Esophagus squamous epithelium (tissue), 4 donors: ENCODE measurements around the gene GRK5.

ENCODE experiments used
- POLR2A ChIP-seq, 4 donors: fragments of 450-650 bp; IDR thresholded peaks; one replicate each; pipeline ENCODE4 v1.6.1; 2017; ENCODE audit warnings: antibody characterized with exemption in 4 of 4, mild to moderate bottlenecking in 4 of 4, moderate library complexity in 3 of 4
- TF ChIP-seq, protein P1 (sequence below), 6 experiments: fragments of 450-650 bp in 4 of 6; fragments of 200-600 bp in 2 of 6; sonication (generic) in 2 of 6; IDR thresholded peaks; one replicate each; pipeline ENCODE4 v1.5.1; 2016 to 2019; ENCODE audit warnings: antibody characterized with exemption in 6 of 6, mild to moderate bottlenecking in 4 of 6, moderate library complexity in 4 of 6

DNA sequence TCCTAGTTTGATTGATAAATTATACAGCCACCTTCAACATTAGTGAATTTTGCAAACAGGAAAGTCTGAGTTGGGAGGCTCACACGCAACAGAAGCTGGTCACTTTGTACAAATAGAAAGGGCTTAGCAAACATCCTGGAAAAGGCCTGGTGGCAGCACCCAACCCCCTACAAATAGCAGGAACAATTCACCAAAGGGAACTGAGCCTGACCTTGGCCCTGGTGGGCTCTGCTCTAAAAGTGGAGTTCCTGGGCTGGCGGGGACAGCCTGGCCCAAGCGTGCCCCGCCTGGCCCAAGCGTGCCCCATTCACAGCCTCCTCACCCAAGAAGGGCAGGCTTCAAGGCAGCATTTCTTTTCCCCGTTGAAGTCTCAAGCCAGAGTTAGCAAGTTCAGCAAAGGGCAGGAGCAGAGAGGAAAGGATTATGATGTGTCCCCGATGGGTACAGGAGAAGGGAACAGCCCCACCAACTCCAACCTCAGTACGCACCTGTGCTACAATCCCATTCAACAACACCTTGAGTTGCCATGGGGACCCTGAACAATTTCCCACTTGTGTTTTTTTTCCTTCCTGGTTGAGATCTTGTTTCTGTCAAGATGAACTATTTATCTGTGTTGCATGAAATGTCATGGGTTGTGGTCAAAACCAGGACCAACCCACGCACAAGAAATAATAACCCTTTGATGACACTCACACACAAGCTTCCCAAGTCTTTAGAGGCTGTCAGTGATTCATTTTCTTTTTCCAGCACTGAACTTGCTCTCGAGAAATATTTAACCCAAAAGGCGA, 291.7 kb downstream of the GRK5 start:
- TF ChIP-seq, protein P1, sequence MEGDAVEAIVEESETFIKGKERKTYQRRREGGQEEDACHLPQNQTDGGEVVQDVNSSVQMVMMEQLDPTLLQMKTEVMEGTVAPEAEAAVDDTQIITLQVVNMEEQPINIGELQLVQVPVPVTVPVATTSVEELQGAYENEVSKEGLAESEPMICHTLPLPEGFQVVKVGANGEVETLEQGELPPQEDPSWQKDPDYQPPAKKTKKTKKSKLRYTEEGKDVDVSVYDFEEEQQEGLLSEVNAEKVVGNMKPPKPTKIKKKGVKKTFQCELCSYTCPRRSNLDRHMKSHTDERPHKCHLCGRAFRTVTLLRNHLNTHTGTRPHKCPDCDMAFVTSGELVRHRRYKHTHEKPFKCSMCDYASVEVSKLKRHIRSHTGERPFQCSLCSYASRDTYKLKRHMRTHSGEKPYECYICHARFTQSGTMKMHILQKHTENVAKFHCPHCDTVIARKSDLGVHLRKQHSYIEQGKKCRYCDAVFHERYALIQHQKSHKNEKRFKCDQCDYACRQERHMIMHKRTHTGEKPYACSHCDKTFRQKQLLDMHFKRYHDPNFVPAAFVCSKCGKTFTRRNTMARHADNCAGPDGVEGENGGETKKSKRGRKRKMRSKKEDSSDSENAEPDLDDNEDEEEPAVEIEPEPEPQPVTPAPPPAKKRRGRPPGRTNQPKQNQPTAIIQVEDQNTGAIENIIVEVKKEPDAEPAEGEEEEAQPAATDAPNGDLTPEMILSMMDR (IDR thresholded peaks at IDR 0.05): no peak
- no peak for TF ChIP-seq POLR2A (IDR thresholded peaks at IDR 0.05)
